Stimulated activated CD4-positive, alpha-beta T cell treated with anti-CD3 and anti-CD28 coated beads, Interleukin-2, amount 100 ng/mL, for 48 hours (primary cell): ENCODE results near the gene SUGP2.

Experiments used
- DNase-seq, 2 donors: peaks; one replicate each; pipeline ENCODE4 v3.0.0-alpha.2; 2020

Gene SUGP2

DNA sequence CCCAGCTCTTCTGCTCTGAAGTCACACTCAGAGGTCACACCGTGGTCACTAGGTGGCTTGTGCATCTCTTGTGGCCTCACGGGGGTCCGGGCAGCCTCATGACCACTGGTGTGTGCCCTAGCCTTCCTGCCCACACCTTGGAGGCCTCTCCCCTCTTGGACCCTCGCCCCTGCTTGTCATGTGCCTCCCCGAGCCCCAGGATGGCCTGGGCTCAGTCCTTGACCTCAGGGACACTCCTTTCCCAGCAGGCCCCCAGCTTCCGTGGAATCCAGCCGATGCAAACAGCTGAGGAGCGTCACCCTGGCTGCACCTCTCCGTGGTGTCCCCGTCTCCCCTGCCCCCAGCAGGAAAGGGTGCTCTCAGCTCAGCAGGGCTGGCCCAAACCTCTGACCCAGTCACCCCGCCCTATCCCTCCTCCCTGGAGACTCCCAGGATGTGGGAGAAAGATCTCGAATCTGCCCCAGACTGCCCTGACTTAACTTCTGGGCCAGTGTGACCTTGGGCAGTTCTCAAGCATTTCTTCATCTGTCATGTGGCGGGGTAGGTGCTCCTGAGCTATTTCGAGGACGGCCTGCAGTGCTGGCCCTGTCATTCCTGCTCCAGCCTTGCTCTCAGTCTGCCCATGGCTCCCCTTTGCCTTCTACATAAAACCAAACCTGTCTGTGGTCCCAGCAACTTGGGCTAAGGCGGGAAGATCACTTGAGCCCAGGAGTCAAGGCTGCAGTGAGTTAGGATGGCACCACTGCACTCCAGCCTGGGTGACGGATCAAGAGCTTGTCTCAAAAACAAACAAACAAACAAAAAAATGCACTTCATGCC is 25.9 kb upstream of the SUGP2 start:
- DNase-seq: no peak

GRCh38 chr19:19057720-19058119 is 24.4 kb upstream of the SUGP2 start:
- no peak for DNase-seq

DNA sequence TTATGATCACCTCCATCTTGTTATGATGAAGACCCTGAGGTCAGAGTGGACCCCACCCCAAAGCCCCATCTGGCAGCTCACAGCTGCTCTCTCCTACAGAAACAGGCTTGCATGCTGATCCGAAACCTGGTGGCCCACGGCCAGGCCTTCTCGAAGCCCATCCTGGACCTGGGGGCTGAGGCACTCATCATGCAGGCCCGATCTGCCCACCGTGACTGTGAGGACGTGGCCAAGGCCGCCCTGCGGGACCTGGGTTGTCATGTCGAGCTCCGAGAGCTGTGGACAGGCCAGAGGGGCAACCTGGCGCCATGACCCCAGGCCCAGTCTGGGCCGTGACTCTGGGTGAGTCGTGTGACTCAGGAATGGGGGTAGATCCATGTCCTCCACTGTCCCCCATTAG is 24.0 kb upstream of the SUGP2 start:
- DNase-seq: no peak

DNA sequence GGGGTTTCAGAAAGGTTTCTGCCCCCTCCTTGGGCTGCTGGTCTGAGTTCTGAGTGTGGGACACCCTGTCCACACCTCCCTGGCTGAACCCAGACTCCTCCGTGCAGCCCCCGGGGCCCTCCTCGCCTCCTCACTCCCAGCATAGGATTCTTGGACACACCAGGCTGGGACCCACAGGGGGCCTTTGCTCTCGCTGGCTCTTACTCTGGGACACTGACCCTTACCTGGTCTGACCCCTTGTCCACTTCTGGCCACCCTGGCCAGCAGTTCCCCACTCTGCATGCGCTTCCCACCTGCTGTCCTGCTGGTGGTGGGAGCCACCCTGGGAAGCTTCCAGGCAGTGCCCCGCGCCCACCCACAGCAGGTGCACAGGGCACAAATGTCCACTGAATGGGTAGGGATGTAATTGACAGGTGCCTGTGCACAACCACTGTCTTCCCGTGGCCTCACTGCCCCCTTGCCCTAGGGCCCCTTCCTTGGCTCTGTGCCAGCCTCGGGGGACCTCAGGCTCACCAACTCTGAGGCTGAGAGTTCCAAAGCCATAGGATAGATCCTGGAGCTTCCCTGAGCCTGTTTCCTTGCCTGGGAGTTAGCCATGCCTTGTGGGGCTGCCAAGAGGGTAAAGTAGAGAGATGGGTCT is 23.4 kb upstream of the SUGP2 start:
- no peak for DNase-seq

GRCh38 chr19:19055701-19056100 is 22.4 kb upstream of the SUGP2 start:
- no peak for DNase-seq

DNA sequence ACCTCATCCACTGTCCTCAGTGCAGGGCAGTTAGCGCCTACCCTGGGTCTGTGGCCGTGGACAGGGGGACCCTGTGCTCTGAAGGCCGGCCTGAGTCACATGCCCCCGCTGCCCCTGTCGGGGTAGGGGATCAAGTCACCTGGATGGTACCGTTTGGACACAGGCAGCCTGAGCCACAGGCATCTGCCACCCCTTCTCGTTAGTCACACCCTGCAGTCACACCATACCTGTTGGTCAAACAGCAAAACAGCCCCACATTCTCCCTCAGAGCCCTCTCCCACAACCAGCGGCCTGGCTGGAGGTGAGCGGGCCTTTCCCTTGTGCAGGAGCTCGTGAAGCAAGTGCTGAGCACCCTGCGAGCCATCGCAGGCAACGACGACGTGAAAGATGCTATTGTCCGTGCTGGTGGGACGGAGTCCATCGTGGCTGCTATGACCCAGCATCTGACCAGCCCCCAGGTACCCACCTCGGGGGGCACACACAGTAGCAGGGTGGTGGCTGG is 21.7 kb upstream of the SUGP2 start:
- no peak for DNase-seq

- DNase-seq: no peak
Observed at GRCh38 chr19:19054315-19054938, 21.1 kb upstream of the SUGP2 start.

GRCh38 chr19:19053508-19054314 is 20.4 kb upstream of the SUGP2 start:
- peak; percentile 53 to 63 for DNase-seq

- no peak for DNase-seq
Observed at GRCh38 chr19:19052921-19053320, 19.6 kb upstream of the SUGP2 start.

- no peak for DNase-seq
Observed at GRCh38 chr19:19051478-19052213, 18.3 kb upstream of the SUGP2 start.

- DNase-seq: no peak
Observed at GRCh38 chr19:19050731-19051130, 17.4 kb upstream of the SUGP2 start.

DNA sequence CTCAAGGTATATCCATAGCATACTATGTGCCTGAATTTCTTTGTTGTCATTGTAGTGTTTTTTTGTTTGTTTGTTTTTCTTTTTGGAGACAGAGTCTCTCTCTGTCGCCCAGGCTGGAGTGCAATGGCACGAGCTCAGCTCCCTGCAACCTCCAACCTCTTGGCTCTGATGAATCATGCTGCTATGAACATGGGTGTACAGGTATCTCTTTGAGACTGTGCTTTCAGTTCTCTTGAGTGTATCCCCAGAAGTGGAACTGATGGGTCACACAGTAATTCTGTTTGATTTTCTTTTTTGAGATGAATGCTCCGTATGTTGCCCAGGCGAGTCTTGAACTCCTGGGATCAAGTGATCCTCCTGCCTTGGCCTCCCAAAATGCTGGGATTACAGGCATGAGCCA is 16.8 kb upstream of the SUGP2 start:
- no peak for DNase-seq

DNA sequence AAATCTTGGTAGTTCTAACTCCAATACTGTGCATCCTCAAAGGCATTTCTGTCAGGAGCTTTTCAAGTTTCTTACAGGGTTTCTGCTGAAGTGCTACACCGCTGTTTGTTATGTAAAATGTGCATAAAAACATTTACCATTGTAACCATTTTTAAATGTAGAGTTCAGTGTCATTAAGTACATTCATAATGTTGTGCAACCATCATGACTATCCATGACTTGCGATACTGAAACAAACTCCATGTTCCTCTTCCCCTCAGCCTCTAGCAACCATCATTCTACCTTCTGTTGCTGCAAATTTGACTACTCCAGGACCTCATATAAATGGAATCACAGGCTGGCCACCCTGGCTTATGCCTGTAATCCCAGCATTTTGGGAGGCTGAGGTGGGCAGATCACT is 16.1 kb upstream of the SUGP2 start:
- no peak for DNase-seq

DNA sequence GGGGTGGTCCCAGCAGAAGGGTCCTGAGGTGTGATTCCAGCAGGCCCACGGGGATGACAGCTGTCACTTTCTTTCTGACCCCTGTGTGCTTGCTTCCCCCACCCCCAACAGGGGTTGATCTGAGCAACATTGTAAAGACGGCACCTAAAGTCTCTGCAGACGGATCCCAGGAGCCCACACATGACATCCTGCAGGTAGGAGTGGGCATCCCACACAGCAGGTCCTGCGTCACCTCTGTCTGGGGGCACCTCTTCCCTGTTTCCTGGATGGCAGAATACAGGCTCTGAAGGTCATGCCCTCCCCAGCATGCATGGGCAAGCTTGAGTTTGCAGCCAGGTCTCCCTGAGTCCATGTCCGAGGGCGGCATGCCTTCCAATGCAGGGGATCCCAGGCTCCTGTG is 10.6 kb upstream of the SUGP2 start:
- DNase-seq: no peak

DNA sequence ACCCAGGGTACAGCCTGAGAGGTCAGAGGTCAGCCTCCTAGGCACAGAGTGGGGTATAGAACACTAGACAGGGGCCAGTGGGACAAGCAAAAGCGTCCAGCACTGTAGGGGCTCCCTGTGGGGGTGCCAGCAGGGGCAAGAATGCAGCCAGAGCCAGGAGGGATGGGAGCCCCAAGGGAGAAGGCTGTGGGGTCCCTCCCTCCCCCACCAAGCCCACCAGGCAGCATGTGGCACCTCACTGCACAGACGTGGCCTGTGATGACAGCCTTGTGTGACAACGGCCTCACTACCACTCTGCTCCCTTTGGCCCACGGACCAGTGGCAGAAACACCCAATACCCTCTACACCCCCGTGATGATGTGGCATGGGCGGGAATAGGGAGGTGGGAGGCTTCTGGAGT is 10.2 kb upstream of the SUGP2 start:
- DNase-seq: no peak

GRCh38 chr19:19042732-19043280 is 9.5 kb upstream of the SUGP2 start:
- DNase-seq: no peak

DNA sequence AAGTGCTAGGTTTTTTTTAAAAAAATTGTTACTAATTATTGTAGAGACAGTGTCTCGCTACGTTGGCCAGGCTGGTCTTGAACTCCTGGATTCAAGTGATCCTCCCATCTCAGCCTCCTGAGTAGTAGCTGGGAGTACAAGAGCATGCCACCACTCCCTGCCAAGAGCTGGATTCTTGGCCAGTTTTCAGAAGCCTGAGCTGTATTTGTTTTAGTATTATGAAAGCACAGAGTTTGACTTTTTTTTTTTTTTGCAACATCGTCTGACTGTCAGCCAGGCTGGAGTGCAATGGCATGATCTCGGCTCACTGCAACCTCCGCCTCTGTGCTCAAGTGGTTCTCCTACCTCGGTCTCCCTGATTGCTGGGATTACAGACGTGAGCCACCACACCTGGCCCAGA is 7.1 kb upstream of the SUGP2 start:
- DNase-seq: no peak

DNA sequence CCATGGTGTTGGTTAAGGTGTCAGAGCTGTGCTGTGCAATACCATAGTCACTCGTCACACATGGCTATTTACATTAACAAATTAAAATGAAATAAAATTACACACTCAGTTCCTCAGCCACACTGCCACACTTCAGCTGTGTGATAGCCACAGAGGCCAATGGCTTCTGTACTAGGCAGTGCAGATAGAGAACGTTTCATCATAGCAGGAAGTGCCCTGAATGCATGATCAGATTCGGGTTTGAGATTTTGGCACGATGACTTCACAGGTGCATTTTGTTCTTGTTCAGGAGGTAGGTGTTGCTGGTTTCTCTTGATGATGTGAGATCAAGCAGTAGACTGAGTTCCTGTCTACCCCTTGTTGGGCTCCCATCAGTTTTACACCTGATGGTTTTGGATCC is 6.6 kb upstream of the SUGP2 start:
- DNase-seq: no peak

DNA sequence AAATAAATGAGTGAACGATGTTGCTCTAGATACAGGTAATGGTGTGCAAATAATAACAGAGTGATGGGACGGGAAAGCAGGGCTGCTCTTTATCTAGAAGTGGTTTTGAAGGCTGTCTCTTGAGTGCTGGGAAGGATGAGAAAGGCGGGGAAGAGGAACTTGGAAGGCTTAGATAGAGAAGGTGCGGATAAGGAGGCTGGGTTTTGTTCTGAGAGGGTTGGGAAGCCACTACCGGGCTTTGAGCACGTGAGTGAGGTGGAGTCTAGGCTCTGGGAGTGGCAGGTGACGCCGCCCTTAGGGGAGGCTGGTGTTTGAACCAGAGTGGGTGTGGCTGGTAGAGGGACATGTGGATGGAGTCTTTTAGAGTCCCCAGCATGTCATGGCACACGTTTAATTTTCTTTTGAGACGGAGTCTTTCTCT is 897 bp upstream of the SUGP2 start:
- peak; percentile 59 to 61 for DNase-seq

- no peak for DNase-seq
Observed at GRCh38 chr19:19033176-19033425, 216 bp downstream of the SUGP2 start.

GRCh38 chr19:19032420-19033175 is 719 bp downstream of the SUGP2 start:
- peak; percentile 69 to 73 for DNase-seq

- no peak for DNase-seq
Observed at GRCh38 chr19:19031891-19032290, 1.4 kb downstream of the SUGP2 start.
